ENCODE data around the gene MDFI. TPM values are rescaled to one million over a fixed set of nuclear protein-coding genes. Genes with fewer than 3 reads are reported as not detected.

The MDFI gene
- total RNA-seq, 1 experiment from 2014 or later, result 0.52 TPM

GRCh38 chr6:41648070-41648585 is 9.9 kb downstream of the MDFI start:
- DNase-seq (ENCODE audit: extremely low read depth, low read depth), result no peak

GRCh38 chr6:41648921-41649320 is 10.7 kb downstream of the MDFI start:
- DNase-seq (ENCODE audit: extremely low read depth, low read depth), result no peak

GRCh38 chr6:41649596-41649995 is 11.3 kb downstream of the MDFI start:
- DNase-seq (ENCODE audit: extremely low read depth, low read depth), result no peak

- no peak for DNase-seq (ENCODE audit: extremely low read depth, low read depth)
Observed at GRCh38 chr6:41650120-41650519, 11.9 kb downstream of the MDFI start.

- no peak for DNase-seq (ENCODE audit: extremely low read depth, low read depth)
Observed at GRCh38 chr6:41651246-41651961, 13.1 kb downstream of the MDFI start.

- DNase-seq (ENCODE audit: extremely low read depth, low read depth), result no peak
Observed at GRCh38 chr6:41651962-41652657, 13.8 kb downstream of the MDFI start.

- DNase-seq (ENCODE audit: extremely low read depth, low read depth), result no peak
Observed at GRCh38 chr6:41652866-41653652, 14.8 kb downstream of the MDFI start.

GRCh38 chr6:41653691-41654090 is 15.4 kb downstream of the MDFI start:
- DNase-seq (ENCODE audit: extremely low read depth, low read depth), result no peak

GRCh38 chr6:41654151-41654697 is 16.0 kb downstream of the MDFI start:
- DNase-seq (ENCODE audit: extremely low read depth, low read depth), result no peak

GRCh38 chr6:41654698-41655151 is 16.5 kb downstream of the MDFI start:
- DNase-seq (ENCODE audit: extremely low read depth, low read depth), result no peak

- no peak for DNase-seq (ENCODE audit: extremely low read depth, low read depth)
Observed at GRCh38 chr6:41655176-41655575, 16.9 kb downstream of the MDFI start.

GRCh38 chr6:41655646-41656001 is 17.4 kb downstream of the MDFI start:
- no peak for DNase-seq (ENCODE audit: extremely low read depth, low read depth)

- DNase-seq (ENCODE audit: extremely low read depth, low read depth), result no peak
Observed at GRCh38 chr6:41656002-41656691, 17.9 kb downstream of the MDFI start.

GRCh38 chr6:41657131-41658094 is 19.1 kb downstream of the MDFI start:
- no peak for DNase-seq (ENCODE audit: extremely low read depth, low read depth)

GRCh38 chr6:41658636-41659035 is 20.4 kb downstream of the MDFI start:
- no peak for DNase-seq (ENCODE audit: extremely low read depth, low read depth)

- no peak for DNase-seq (ENCODE audit: extremely low read depth, low read depth)
Observed at GRCh38 chr6:41659935-41660334, 21.7 kb downstream of the MDFI start.

GRCh38 chr6:41663568-41663967 is 25.3 kb downstream of the MDFI start:
- no peak for DNase-seq (ENCODE audit: extremely low read depth, low read depth)

GRCh38 chr6:41664271-41664670 is 26.0 kb downstream of the MDFI start:
- DNase-seq (ENCODE audit: extremely low read depth, low read depth), result no peak

- DNase-seq (ENCODE audit: extremely low read depth, low read depth), result no peak
Observed at GRCh38 chr6:41667195-41667594, 28.9 kb downstream of the MDFI start.
